Caki2 (cell line): ENCODE data around the gene MXD4. TPM values are rescaled to one million over a fixed set of nuclear protein-coding genes. Genes with fewer than 3 reads are reported as not detected.

ENCODE experiments used
- DNase-seq: peaks from one replicate; pipeline ENCODE4 v3.0.0-alpha.2; 2015; ENCODE audit warnings: low read depth
- in situ Hi-C: cut with HindIII; loops from 2 replicates; pipeline ENCODE4 v1.10.0; 2016; ENCODE audit warnings: low sequenced_read_pairs, low pct_unique_long_range_greater_than_20kb, mixed read lengths
- total RNA-seq: library from RNA; depleted of rRNA; stranded (reverse); fragments of >200 nt; shearing (Covaris generic); gene quantifications from 2 replicates; pipeline ENCODE4 v1.2.3, GENCODE V29; 2014; ENCODE audit warnings: low replicate concordance

MXD4 gene
- total RNA-seq, 1 experiment from 2014 or later: 20.3 TPM

DNA sequence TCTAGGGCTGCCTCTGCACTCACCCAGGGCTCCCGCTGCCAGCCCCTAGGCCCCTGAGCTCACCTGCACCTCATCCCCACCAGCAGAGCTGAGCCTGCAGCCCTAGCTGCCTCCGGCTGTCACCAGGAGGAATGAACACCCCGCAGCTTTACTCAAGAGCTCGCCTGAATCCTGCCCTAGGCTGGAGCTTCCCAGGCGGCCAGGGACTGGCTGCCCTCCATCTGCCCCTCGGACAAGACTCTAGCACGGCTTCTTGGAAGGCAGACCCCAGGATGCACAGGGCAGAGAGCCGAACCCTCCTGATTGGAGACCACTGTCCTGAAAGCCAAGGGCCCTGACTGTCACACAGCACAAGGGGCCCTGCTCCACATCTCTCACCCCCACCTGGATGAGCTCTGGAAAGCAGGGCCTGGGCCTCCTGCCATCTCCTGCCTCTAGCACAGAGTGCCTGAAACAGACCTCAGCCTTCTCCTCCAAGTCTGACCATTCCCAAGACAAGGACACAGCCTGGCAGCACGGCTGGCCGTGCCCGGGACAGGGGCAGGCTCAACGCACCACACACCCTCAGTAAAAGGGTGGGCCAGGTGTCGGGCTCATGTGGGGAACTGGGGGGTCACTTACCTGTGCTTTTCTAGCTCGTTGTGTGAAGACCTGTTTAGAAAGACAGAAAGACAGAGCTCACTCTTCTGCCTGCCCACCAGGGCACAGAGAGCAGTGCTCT, 4.4 kb downstream of the MXD4 start:
- DNase-seq: no peak
- in situ Hi-C loops: no loop called here

DNA sequence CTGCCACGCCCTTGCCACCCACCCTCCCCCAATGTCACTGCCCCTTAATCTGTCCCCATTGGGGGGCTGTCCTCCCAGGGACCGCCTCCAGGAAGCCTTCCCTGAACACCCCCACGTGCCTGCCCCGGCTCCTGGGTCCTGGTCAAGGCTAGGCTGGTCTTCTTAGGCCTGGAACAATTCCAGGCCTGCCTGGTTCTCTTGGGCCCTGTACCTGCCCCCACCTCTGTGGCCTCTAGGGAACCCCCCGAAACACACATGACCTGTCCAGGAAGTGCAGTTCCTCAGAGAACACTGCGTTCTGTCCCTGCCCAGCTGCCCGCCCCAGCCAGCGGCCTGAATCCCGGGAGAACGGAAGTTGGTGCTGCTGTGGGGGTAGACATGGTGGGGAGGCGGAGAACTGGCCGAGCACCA, 5.1 kb downstream of the MXD4 start:
- DNase-seq: no peak
- in situ Hi-C loops: no loop called here

DNA sequence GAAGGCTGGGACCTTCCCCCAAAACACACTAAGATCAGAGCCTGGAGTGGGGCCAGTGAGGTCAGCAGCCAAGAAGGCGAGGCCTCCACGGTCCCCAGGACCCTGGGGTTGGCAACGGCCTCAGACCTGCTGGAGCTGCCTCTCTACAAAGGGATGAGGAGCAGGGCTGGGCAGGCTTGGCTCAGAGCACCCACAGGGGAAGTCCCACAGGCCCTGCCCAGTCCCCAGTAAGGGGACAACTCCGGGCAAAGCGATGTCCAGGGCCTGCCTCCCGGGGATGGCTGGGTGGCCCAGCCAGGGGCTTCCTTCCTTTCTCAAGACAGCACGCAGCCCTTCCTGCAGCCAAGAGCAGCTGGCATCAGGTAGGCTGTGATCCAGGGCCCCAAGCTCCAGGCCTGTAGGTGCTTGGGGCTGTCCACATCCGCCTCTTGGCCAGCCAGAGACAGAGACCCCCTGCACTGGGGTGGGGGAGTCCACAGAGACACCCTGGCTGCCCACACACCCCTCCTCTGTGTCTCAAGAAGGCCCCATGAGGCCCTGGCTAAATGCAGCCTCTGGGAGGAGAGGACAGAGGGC, 5.7 kb downstream of the MXD4 start:
- in situ Hi-C loops: no loop called here

DNA sequence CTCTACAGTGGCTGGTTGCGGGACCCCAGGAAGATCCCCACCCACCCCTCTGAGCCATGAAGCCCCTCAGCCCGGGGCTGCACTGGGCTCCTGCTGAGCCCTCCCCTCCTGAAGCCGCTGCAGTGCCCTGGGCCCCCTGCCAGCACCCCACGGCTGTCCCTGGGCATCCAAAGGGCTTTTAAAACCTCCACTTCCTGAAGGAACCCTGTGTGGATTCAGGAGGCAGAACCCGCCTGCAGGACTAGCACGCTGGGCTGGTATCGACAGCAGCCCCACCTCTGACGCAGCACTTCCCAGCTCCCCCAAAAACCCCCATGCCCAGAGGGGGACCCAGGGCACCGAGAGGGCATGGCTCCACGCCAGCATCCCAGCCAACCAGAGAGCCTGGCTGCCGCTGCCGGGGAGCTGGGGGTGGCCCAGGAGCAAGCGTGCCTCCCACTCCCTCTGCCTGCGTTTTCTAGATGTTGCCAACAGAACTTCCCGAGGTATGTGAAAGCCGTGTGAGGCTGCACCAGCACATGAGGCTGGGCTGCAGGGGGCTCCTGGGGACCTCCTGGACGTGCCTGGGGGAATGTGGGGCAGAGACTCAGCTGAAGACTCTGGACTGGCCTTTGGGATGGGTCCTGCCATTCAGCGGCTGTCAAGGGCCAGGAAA, 6.3 kb downstream of the MXD4 start:
- in situ Hi-C loops: no loop called here
- DNase-seq: no peak

More for the DNA sequence above, 5.7 kb downstream of the MXD4 start:
- no peak for DNase-seq

DNA sequence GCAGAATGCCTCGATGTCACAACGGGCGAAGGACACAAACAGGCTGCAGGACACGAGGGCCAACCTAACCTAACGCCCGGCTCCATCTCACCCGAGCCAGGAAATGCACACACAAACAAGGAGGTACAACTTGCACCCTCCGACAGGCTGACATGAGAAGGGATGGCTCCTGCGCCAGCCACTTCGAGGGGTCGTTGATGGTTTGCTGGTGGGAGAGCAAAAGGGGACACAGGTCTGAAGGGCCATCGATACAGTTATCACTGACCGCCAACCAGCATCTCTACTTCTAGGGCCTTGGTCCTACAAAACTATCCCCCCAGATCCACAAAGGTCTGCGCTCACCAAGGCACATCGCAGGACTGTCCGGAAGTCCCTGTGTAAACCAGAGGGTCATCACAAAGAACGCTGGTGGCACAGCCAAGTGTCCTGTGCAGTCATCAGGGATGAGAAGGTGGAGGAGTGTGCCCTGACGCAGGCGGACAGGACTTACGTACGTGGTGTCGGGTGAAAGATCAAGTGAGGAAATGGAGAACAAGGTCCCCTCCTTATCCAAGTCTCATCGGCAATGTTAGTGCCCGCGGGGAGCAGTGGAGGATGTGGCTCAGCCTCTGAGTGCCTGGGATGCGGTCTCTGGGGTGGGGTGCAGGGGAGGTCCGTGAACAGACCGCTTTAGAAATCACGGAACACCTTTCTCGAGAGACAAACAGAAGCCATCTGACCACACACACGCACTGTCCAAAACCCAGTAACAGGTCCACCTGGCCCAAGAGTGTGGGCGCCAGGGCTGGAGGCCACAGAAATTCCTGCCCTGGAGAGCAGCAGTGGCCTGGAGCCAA, 7.0 kb downstream of the MXD4 start:
- DNase-seq: no peak
- in situ Hi-C loops: no loop called here

DNA sequence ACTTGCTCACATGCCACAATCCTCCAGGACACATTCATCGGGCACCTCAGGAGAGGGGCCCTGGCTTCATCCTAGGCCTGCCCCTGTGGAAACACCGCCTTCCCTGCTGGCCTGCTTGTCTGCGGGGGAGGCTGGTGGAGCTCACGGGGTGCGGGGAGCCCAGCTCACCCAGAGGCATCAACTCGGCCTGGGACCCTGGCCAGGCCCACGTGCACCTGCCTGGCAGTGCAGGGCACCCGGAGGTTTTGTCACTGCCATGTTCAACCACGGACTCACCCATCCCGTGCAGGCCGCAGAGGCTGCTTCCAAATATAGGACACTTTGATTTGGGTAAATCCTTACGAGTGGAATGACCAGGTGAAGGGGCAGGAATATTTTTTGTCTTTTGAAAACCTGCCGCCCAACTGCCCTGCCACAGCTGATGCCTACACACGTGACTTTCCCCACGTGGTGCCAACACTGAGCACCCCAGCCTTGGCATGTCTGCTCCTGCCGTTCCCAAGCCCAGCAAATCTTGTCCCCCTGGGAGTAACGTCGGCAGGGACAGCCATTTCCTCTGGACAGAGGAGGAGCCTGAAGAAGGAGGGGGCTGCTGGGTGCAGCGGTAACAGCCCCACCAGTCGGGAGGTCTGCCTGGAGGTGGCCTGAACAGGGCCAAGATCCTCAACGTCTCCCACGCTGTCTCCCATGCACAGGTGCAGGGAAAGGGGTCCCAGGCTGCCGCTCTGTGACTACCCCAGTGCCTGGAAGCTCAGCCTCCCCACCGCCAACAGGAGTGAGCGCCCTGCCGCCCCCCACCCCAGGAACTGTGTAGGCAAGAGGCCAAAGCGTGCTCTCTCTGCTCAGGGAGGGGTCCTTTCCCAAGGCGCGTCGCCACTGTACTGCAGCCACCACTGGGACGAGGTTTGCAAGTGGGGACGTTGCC, 8.5 kb downstream of the MXD4 start:
- DNase-seq: no peak
- in situ Hi-C loops: no loop called here

DNA sequence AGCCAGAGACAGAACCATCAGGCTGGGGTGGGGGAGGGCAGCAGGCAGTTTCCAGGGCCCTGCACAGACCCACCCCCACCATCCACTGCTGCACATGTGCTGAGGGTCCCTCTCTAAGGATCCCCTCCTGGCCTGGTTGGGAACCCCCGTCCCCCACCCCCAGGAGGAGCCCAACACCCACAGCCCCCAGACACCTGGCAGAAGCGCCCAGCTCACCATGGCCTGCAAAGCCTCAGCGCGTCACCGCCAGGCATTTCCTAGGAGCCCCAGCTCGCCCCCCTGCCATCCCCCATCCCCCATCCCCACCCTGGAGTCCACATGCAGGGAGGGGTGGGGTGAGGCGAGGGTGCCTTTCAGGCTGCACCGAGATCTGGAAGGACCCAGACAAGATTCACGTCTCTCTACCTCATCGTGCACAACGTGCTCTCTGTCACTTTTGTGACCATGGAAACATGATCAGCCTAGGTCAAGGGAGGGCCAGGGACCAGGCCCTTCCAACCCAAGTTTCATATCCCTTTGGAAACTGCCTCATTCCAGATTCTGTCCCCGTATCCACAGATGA, 9.3 kb downstream of the MXD4 start:
- in situ Hi-C loops: no loop called here

DNA sequence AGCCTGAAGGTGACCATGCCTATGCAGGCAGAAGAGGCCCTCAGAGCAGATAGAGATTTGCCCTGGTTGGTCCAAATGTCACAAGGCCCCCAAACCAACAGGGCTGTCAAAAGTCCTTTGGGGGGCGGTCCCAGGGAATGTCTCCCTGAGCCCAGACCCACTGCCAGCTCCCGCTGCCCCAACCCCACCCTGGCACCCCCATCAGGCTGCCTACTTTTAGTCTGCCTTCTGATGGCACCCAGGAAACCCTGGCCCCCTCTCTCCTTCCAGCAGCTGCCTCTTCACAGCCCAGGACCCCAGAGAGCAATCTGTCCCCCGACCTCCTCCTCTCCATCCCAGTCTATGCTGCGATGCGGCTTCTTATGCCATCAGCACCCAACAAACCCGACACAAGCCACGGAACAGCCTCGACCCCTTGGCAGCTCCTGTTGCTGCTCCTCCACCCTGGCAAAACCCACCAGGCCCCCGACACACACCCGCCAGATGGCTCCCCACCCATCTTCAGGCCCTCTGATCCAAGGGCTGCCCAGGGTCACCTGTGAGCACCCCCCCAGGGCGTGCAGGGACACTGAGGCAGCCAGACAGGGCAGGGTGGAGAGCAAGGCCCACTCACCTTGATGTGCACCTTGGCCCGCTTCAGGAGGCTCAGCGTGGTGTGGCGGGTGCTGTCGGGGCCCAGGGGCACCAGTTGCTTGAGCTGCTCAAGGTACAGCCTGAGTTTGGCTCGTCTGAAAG, 9.9 kb downstream of the MXD4 start:
- DNase-seq: no peak
- in situ Hi-C loops: no loop called here

More for the DNA sequence above, 9.3 kb downstream of the MXD4 start:
- DNase-seq: no peak

DNA sequence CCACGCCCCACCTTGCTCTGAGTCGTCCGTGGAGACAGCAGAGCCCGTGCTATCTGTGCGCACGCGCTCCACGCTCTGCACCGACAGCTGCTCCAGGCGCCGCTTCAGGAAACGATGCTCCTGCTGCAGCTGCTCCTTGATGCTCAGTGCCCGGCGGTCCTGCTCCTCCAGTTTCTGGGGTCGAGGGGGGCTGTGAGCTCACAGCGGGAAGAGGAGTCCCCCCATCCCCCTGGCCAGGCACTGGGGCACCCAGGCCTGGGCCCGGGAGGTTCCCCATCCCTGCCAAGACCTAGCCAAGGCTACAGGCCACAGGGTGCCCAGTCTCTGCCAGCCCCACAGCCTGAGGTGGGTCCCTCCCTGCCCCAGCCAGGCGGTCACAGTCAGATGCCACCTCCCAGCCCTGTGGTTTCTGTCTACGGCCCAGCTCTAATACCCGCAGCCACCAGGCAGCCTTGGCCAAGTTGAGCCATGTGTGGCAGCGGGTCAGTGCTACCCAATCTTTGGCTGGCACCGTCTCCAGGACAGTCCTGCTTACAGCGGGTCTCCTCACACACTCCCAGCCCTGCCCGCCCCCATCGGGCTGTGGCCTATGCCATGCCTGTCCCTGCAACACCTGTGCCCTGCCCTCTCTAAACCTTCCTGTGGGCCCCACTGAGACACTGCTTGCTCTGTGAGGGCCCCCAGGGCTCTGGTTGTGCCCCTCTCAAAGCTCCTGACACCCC, 10.7 kb downstream of the MXD4 start:
- in situ Hi-C loops: no loop called here
- no peak for DNase-seq

DNA sequence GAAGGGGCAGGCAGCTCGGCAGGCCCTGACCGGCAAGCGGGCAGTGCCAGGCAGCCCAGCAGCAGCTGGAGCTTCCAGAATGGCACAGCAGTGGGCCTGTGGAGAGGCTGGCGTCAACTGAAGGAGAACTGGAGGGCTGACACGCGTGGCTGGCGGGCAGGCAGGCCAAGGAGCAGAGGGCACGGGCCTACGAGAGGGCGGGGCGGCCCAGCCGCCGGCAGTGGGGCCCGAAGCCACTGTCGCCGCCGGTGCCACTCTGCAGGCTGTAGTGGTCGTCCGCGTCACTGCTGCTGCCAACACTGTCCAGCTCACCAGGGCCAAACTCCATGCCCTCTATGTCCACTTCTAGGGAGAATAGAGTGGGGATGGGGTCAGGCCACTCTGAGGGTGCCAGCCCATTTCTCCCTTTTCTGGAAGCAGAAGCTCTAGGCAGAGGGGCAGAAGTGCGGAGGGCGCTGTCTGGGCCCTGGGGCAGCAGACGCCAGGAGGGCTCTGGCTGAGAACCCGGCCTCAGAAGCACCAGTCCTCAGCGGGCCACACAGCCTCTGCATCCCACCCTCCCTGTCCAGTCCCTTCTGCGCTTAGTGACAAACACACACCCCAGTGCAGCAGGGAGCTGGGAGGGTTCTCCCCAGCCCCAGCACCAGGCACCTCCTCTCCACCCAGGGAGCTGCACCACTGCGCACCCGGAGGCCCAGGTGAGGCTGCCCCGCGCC, 11.4 kb downstream of the MXD4 start:
- in situ Hi-C loops: no loop called here
- no peak for DNase-seq

DNA sequence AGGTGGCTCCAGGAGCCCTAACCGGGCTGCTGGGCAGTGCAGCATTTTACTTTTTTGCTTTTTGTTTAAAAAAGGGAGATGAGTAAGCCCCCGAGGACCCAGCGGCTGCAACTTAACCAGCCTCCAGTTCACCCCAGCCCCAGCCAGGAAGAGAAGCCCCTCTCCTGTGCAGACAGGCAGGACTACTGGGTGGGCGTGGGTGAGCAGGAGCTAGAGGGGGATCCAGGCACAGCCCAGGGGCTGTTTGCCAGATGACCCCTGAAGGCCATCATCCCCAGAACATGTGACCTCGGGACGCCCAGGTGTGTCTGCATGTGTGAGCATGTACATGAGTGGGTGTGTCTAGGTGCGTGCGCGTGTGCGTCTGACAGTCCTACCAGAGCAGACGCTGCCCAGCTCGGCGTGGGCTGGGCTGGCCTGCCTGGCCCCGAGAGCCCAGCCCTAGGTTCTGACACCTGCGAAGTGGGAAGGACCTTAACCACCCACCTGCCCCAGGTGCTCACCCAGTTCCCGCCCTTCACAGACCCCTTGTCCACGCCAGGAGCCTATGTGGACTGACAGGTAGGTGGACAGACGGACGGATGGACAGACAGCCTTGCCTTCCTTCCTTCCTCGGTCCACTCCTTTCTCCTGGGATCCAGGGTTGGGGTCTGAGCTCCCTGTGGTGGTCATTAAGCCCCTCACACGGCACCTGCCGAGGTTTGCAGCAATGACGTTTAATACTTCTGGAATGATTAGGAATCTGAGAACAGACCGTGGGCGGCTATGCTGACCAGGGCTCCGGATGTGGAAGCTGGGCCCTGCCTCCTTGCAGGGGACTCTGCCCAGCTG, 12.2 kb downstream of the MXD4 start:
- no peak for DNase-seq
- in situ Hi-C loops: no loop called here

DNA sequence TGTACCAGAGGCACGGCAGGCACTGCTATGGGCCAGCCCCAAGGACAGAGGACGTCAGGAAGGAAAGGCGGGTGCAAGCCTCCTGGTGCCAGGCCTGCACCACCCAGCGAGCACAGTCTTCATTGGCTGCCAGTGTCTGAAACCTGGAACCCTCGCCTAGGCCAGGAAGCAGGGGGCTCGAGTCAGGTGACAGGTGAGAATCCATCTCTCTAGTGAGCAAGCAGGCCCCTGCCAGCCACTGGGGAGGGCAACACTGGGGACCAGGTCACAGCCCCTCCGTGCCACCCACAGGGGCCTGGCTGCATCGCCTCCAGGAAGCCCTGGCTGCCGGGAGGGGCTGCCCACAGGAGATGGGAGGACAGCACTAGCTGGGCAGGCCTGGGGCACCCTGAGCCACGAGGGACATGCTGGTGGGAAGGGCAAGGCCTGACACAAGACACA, 13.1 kb downstream of the MXD4 start:
- no peak for DNase-seq
- in situ Hi-C loops: no loop called here

DNA sequence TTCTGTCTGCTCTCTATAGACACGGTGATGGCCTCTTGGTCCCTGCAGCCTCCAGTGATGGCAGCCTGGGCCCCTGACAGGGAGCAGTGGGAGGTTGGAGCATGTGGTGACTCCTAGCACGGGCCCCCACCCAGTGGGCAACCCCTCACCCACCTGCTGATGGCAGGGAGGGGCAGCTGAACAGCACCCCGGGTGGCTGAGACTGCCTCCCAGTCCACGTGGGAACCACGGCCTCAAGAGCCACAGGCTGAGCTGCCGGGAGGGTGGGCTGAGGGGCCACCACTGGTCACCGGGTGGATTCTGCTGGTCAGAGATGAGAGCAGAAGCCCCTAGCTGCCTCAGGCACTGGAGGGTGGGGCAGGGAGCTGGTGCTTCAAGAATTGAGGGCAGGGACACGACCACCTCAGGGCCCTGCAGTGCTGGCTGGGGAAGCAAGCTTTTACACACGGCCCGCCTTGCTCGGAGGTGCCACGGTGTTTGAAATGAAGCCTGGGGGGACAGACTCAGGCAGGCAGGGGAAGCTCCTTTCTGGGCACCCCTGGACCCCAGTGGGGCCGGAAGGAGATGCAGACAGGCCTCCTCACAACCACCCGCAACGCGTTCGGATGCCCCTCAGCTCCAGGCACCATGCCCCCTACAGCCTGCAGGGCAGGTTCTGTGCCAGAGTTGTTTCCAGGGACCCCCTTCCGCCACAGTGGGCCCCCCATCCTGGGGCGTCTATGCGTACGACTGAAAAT, 13.7 kb downstream of the MXD4 start:
- in situ Hi-C loops: no loop called here
- DNase-seq: no peak
